Melanocyte of skin (primary cell): ENCODE measurements around the gene SNUPN. TPM values are rescaled to one million over a fixed set of nuclear protein-coding genes. Genes with fewer than 3 reads are reported as not detected.

ENCODE experiments used
- total RNA-seq, 2 donors: library from RNA; depleted of rRNA; stranded (reverse); fragments of >200 nt; gene quantifications; 2 replicates each; pipeline ENCODE4 v1.2.3, GENCODE V29; 2012

SNUPN gene
- total RNA-seq, result 10 to 100 TPM; 28.2 to 34.6 TPM

DNA sequence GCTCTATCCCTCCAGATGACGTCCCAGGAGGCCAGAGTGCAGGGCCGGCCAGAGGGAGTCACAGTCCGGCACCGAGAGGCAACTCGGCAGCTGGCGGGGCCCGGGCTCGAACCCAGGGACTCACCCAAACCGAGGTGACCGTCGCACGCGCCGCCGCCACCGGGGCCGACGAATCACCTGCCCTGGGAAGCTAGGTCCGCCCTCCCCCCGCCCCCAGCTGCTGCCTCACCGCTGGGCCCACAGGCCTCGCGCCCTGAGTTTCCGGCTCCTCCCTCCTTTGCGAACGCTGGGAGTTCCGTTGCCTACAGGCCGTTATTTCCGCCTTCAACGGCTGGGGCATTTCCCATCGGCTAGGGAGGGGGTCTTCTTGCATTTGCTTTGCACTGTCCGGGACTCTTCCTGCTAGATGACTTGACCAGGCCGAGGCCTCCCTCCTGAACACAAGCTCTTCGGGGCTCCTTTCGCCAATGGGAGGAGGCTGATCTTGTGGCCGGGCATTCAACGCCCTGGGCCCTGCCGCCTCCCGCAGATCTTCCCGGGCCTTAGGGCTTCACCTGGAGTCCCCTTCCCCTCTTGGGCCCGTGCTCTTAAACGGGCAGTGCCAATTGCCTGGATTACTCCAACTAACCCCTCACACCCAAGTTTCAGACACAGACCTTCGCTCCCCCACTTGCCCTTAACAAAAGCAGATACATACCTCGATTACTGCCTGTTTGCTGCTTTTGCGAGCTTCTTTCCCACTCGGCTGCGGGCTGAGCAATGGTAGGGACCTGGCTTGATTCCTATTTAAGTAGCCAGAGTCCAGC lies at the start of gene SNUPN:
Gene SNUPN (minus strand): TSS at position 184 of the 806 bp plus-strand sequence. CDS start 4,674 bp downstream, outside the sequence.

DNA sequence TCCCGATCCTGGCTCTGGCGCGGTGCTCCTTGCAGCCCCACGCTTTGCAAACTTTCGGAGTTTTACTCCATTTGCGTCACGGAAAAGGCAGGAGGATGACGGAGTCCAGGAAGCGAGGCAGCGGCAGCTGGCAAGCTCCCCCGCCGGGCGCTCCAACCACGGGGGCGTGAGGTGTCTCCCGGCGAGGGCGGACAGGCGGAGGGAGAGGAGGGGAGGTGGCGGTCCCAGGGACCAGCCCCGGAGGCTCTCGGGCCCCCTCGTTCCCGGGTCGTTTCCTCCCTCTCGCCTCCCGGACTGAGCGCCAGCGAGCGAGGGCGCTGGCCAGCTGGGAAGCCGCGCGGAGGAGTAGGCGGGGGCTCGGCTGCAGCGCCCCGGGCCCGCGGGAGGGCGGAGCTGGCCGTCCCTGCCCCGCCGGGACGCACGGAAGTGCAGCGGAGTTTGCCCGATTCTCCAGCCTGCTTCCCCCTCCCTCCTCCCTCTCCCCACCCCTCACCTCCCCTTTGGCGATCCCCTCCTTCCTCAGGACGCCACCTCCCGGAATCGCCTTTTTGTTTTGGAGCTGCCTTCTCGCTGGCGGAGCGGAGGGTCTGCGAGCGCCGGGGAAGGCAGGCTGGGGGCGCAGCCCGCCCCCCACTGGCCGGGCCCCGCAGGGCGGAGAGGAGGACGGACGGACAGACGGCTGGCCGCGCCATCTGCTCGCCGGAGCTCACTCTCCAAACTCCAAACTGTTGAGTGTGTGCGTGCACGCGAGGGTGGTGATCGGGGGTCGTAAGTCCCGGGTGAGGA lies 22.0 kb upstream of the SNUPN start, which contains the start of gene SNX33:
Gene SNX33 (plus strand): TSS at position 543 of the 786 bp plus-strand sequence. CDS start 1,191 bp downstream, outside the sequence.

DNA sequence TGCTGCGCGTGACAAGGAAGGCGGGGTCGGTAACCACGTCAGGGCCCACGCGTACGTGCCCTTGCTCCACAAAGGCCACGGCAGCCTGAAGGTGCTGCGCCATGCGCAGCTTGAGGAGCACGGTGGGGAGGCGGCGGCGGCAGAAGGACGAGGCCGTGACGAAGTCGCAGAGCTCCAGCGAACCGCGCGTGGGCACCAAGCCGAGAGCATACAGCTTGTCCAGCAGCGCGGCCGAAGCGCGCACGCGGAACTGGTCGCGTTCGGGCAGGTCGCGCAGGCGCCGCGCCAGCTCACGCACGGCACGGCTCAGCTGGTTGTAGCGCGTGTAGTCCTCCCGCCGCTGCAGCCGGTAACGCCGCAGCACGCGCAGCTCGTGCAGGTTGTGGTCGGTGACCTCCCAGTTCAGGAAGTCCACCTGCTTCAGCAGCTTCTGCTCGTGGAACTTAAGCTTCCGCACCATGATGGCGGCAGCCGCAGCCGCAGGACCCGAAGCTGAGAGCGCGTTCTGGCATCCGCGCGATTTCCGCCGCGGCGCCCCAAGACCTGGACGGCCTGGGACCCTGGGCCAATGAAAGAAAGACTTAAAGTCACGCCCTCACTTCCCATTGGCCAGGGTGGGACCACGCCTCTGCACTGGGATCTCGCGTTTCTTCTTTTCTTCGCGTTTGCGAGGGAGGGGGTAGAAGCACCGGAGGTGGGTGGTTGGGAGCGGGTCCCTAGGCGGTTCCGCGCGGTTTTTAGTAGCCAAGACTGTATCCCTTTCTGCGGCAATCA lies 14.4 kb upstream of the SNUPN start, which contains the start of gene IMP3:
Gene IMP3 (minus strand): TSS at position 516 of the 774 bp plus-strand sequence. CDS start 56 bp downstream, at position 460.

DNA sequence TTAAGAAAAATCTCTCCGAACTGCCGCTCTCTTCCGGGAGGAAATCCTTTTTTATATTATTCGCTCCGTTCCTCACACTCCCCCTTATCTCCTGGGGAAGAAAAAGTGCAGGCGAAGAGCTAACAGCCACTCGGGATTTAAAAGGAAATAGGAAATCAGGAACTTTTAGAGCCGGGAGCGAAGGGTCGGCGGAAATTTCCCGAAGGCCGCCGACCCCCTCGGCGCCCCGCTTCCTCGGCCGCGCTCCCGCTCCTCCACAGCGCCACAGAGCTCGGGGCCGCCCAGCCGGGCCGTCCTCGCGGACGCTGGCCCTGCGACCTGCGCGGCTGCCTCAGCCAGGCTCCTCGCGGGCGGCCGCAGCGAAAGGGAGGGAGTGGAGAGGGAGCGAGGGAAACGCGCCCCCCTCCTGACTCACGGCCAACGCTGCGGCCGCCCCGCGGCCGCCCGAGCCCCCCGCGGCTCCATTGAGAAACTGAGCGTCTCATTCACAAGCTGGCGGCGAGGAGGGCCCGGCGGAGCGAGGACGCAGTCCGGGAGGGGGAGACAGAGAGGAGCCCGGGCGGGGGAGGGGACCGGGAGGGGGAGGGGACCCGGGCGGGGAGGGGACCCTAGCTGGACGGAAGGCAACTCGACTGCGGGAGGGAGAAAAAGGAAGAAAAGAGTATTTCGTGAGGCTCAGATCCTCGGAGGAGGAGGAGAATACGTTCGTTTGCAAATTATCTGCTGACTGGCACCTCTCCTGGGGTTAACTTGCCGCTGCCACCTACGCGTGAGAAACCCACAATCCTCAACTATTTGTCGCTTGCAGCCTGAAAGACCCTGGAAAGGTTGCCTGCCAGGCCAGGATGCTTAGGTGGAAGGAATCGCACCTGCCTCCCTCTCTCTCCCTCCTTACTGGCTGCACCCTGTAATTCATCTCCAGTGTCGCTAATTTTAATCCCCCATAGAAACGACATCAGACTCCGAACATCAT lies 46.3 kb downstream of the SNUPN start, which contains the start of gene PTPN9:
Gene PTPN9 (minus strand): TSS at position 368 of the 973 bp plus-strand sequence. CDS start 539 bp downstream, outside the sequence.

Other genes starting within 250 kb of the SNUPN start
- 10 to 100 TPM; 18.9 to 28.6 TPM for gene SIN3A, start 174.0 kb downstream of the SNUPN start, total RNA-seq
- gene PTPN9, start 46.4 kb downstream of the SNUPN start, total RNA-seq, result 10 to 100 TPM; 18.2 to 29.3 TPM
- 100 to 1,000 TPM; 111 to 139 TPM for gene IMP3, start 14.5 kb upstream of the SNUPN start, total RNA-seq
- 10 to 100 TPM; 15.3 to 18.6 TPM for gene SNX33, start 22.2 kb upstream of the SNUPN start, total RNA-seq
- 100 to 1,000 TPM; 100 to 168 TPM for gene CSPG4, start 87.1 kb upstream of the SNUPN start, total RNA-seq
- 10 to 100 TPM; 23.1 to 28.6 TPM for gene UBE2Q2, start 217.7 kb upstream of the SNUPN start, total RNA-seq